Measurements from ENCODE around the gene SPATA13.

DNA sequence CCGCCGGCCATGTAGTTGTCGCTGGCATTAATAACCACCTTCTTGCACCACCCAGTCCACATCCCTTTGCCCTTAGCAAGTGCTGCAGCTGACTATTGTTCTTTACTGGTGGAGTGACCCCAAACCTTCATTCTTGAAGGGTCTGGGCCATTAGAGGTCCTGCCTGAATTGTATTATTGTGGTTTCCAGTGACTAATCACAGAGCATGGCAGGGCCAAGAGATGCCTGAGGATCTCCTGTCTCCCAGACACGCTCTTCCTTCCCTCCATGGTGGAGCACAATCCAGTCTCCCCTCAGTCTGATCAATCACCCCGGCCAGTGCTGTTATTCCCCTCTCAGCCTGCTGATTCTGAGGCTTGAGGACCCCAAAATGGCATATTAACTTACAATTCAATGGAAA is 187.9 kb downstream of the SPATA13 start:
- TF ChIP-seq POLR2AphosphoS5 (IDR thresholded peaks at IDR 0.05; ENCODE audit: insufficient read depth in 1 of 2, low read depth in 1 of 2) = no peak
- TF ChIP-seq, protein P1, sequence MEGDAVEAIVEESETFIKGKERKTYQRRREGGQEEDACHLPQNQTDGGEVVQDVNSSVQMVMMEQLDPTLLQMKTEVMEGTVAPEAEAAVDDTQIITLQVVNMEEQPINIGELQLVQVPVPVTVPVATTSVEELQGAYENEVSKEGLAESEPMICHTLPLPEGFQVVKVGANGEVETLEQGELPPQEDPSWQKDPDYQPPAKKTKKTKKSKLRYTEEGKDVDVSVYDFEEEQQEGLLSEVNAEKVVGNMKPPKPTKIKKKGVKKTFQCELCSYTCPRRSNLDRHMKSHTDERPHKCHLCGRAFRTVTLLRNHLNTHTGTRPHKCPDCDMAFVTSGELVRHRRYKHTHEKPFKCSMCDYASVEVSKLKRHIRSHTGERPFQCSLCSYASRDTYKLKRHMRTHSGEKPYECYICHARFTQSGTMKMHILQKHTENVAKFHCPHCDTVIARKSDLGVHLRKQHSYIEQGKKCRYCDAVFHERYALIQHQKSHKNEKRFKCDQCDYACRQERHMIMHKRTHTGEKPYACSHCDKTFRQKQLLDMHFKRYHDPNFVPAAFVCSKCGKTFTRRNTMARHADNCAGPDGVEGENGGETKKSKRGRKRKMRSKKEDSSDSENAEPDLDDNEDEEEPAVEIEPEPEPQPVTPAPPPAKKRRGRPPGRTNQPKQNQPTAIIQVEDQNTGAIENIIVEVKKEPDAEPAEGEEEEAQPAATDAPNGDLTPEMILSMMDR (IDR thresholded peaks at IDR 0.05) = no peak

All from vagina (tissue), 2 donors.